GM12873 (cell line): ENCODE measurements around the gene RPS18.

Experiments
- TF ChIP-seq, protein P1 (sequence below): IDR thresholded peaks from 2 replicates; pipeline ENCODE4 v1.5.1; 2012; ENCODE audit warnings: low read depth, mild to moderate bottlenecking, moderate library complexity, low read length, control low read depth; ENCODE audit not compliant: insufficient read depth; ENCODE audit errors: missing control alignments

The RPS18 gene

DNA sequence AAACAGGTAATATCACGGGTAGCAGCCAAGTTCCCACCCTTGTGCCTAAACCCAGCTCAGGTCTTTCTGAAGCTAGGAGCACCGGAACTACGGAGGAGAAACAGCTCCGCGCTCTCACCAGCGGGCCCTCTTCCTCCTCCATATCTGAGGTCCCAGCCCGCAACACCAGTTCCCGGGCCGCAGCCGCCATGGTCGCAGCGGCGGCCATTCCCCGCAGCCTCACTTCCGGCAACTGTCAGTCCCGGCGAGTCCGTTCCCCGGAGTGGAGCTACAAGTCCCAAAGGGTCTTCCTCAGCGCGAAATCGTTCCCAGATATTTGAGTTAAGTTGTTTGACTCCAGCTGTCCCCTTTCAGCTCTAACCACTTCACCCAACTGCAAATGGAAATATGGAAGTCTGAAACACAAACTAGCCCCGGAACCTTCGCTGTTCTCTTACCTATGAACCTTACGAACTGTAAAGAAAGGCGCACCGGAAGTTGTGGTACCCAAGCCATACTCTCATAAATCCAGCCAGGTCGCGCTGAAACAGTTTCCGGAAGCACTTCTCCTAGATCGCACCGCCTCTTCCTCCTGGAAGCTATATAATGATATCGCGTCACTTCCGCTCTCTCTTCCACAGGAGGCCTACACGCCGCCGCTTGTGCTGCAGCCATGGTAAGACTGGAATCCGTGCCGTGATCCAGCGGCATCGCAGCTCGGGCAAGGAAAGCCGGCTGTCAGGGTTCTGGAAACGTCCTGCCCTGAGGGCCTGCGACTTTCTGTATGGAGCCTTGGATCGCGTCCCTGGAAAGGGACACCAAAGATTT, at the start of gene RPS18, which contains the start of gene VPS52:
Gene RPS18 (plus strand): TSS at position 608 of the 807 bp plus-strand sequence. CDS start 45 bp downstream, at position 653.
Gene VPS52 (minus strand): TSS at position 409 of the 807 bp plus-strand sequence. CDS start 201 bp downstream, at position 208.
- TF ChIP-seq, protein P1, sequence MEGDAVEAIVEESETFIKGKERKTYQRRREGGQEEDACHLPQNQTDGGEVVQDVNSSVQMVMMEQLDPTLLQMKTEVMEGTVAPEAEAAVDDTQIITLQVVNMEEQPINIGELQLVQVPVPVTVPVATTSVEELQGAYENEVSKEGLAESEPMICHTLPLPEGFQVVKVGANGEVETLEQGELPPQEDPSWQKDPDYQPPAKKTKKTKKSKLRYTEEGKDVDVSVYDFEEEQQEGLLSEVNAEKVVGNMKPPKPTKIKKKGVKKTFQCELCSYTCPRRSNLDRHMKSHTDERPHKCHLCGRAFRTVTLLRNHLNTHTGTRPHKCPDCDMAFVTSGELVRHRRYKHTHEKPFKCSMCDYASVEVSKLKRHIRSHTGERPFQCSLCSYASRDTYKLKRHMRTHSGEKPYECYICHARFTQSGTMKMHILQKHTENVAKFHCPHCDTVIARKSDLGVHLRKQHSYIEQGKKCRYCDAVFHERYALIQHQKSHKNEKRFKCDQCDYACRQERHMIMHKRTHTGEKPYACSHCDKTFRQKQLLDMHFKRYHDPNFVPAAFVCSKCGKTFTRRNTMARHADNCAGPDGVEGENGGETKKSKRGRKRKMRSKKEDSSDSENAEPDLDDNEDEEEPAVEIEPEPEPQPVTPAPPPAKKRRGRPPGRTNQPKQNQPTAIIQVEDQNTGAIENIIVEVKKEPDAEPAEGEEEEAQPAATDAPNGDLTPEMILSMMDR, result no peak

DNA sequence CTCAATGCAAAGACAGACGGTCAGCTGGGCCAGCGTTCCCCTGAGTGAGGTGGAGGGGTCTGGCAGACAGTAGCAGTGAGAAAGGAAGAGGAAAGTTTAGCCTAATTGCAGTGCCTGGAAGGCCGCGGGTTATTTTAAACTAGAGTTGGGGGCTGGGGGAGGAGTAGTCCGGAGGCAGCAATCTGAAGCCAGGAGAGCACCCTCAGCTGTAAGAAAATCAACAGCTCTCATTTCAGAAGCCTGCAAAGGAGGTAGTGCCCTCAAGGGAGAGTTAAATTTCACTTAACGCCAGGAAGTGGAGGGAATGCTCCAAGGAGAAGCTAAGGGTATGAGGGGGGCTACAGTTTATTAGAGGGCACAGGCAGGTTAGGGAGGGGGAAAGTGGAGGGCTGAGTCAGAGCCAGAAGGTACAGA, 36.6 kb upstream of the RPS18 start:
- TF ChIP-seq, protein P1, result no peak

DNA sequence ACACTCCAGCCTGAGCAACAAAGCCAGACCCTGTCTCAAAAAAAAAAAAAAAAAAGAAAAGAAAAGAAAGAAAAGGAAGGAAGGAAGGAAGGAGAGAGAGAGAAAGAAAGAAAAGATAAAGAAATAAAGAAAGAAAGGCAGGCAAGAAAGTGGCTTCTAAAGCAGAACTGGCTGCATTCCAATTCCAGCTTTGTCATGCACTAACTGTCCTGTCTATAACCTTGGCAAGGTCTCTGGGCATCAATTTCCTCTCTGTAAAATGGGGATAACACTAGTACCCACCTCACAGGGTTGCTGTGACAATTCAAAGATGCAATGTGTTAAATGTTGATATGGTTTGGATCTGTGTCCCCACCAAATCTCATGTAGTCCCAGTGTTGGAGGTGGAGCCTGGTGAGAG, 35.5 kb upstream of the RPS18 start:
- TF ChIP-seq, protein P1, result no peak

DNA sequence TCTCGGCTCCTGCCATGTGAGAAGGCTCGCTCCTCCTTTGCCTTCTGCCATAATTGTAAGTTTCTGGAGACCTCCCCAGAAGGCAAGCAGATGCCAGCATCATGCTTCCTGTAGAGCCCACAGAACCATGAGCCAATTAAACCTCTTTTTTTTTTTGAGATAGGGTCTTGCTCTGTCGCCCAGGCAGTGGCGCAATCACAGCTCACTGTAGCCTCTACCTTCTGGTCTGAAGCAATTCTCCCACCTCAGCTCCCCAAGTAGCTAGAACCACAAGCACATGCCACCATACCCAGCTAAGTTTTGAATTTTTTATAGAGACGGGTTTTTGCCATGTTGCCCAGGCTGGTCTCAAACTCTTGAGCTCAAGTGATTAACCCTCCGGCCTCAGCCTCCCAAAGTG, 35.0 kb upstream of the RPS18 start:
- TF ChIP-seq, protein P1, result no peak

DNA sequence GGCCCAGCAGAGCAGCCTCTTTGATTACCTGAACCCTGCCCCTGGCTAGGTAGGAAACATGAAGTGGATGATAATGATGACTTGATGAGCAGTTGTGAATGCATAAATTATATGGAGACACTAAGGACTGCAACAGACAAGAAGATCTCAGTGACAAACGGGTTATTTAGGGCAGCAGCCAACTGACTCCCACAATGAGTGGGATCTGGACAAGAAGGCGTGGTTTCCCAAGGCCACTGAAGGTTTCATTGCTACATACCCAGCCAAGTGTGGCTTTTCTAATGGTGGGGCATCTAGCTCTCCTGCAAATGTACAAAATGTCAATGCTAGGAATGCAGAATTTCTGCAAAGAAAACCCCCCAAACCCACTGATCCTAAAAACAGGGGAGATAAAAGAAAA, 34.1 kb upstream of the RPS18 start:
- TF ChIP-seq, protein P1, result no peak

DNA sequence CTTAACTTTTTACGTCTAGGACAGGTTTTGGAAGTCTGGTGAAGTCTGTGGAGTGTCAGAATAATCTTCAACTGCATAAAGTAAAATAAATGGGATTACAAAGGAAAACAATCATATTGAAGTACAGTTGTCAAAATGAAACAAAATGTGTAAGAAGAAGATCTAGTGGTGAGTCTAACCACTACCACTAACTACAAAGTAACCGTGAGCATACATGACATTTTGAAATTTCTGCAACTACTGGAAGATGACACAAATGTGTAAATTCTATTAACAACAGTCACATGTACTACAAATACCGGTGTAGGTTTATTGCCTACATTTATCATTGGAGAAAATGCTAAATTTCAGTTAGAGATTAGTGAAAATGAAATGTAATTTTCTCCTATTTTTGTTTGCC, 29.9 kb upstream of the RPS18 start:
- TF ChIP-seq, protein P1, result no peak

DNA sequence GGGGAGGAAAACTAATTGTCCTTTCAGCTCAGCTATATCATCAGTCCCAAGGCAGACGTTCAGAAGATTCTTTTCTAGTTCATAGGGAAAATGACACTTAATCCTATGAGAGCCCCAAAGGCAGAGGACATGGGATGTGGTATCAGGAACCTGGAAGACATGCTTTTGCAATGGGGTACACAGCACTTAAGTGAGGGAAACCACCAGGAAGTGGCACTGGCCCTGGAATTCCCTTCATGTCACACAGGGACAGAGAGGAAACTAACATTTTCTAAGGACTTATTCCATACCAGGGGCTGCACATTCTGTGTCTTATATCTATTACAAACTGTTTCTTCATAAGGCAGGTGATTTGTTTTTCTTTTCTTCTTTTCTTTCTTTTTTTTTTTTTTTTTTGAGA, 28.4 kb upstream of the RPS18 start:
- TF ChIP-seq, protein P1, result no peak
